NK-92 treated with Interleukin-12 subunit alpha and Interleukin-12 subunit beta, amount 100 ng/mL, for 24 hours (cell line): Measurements from ENCODE around the gene MSRB1.
"Not testable (repeated sequence)": the region's sequence is repeated elsewhere in the genome, so short reads cannot be mapped to it uniquely, and the experiment has no call there.

ENCODE experiments used
- DNase-seq: peaks from one replicate; lab custom pipeline; 2025; lab: John Stamatoyannopoulos, UW

The MSRB1 gene

GRCh38 chr16:1960665-1961630, 17.9 kb upstream of the MSRB1 start:
- no peak for DNase-seq

GRCh38 chr16:1959269-1960039, 16.5 kb upstream of the MSRB1 start, which contains the start of gene NDUFB10:
Gene NDUFB10 (plus strand): TSS chr16:1959538. CDS start chr16:1959625, 87 bp downstream.
- DNase-seq, result peak; percentile 88

- no peak for DNase-seq
Observed at GRCh38 chr16:1958715-1959268, 15.8 kb upstream of the MSRB1 start.

- not testable (repeated sequence) for DNase-seq
Observed at GRCh38 chr16:1958143-1958491, 15.1 kb upstream of the MSRB1 start.

DNA sequence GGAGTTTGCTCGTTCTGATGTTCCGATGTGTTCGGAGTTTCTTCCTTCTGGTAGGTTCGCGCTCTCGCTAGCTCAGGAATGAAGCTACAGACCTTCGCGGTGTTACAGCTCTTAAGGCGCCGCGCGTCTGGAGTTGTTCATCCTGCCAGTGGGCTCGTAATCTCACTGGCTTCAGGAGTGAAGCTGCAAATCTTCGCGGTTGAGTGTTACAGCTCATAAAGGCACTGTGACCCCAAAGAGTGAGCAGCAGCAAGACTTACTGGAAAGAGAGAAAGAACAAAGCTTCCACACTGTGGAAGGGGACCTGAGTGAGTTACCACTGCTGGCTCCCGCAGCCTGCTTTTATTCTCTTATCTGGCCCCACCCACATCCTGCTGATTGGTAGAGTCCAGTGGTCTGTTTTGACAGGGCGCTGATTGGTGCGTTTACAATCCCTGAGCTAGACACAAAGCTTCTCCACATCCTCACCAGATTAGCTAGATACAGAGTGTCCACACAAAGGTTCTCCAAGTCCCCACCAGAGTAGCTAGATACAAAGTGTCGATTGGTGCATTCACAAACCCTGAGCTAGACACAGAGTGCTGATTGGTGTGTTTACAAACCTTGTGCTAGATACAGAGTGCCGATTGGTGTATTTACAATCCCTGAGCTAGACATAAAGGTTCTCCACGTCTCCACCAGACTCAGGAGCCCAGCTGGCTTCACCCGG, 14.6 kb upstream of the MSRB1 start:
- DNase-seq, result not testable (repeated sequence)

DNA sequence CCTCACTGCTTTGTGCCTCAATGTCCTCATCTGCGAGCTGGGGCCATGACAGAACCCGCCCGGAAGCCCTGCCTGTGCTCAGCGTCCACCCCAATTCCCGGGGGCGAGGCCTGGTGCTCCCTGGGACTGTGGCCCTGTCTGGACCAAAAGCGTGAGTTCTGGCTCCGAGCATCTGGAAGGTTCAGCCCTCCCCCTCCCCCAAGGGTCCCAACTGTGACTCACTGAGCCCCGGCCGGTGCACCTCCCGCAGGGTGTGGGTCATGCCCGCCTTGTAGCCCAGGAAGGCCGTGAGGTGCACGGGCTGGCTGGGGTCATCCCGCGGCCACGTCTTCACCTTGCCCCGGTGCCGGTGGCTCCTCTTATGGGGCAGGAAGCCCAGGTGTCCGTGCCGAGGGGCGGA, 10.7 kb upstream of the MSRB1 start:
- DNase-seq, result no peak

- no peak for DNase-seq
Observed at GRCh38 chr16:1950559-1950958, 7.6 kb upstream of the MSRB1 start.

DNA sequence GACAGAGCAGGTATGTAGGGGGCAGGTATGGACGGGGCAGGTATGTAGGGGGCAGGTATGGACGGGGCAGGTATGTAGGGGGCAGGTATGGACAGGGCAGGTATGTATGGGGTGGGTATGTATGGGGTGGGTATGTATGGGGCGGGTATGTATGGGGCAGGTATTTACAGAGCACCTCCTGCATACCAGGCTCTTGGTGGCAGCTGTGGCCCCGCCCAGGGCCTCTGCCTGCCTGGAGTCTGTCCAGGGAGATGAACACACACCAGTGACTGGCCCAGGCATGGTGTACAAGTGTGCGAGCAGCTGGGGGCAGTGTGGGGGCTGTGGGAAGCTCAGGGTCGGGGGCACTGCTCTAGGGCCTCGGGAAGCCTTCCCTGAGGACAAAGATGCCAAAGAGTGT, 7.0 kb upstream of the MSRB1 start:
- no peak for DNase-seq

- DNase-seq, result no peak
Observed at GRCh38 chr16:1949507-1949906, 6.5 kb upstream of the MSRB1 start.

- DNase-seq, result no peak
Observed at GRCh38 chr16:1947369-1947670, 4.3 kb upstream of the MSRB1 start.

- no peak for DNase-seq
Observed at GRCh38 chr16:1946495-1947368, 3.7 kb upstream of the MSRB1 start.

- DNase-seq, result no peak
Observed at GRCh38 chr16:1945559-1946391, 2.8 kb upstream of the MSRB1 start.

DNA sequence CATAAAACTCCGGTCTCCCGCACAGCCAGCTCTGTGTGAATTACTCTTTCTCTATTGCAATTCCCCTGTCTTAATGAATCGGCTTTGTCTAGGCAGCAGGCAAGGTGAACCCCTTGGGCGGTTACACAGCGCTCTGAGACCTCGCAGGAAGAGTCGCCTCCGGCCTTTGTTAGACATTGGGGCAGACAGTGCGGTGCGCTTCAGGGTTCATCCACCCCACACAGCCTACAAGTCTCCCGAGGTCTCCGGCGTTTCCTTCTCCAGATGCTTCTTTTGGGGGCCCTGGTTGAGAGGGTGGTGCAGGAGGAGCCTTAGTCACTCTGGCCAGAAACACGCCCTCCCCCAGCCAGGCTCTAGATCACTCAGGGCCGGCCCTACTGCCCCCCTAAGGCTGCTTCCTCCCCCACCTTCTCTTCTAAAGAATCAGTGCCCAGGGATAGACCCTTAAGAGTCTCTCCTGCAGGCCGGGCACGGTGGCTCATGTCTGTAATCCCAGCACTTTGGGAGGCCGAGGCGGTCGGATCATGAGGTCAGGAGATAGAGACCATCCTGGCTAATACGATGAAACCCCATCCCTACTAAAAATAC, 1.7 kb upstream of the MSRB1 start:
- no peak for DNase-seq

DNA sequence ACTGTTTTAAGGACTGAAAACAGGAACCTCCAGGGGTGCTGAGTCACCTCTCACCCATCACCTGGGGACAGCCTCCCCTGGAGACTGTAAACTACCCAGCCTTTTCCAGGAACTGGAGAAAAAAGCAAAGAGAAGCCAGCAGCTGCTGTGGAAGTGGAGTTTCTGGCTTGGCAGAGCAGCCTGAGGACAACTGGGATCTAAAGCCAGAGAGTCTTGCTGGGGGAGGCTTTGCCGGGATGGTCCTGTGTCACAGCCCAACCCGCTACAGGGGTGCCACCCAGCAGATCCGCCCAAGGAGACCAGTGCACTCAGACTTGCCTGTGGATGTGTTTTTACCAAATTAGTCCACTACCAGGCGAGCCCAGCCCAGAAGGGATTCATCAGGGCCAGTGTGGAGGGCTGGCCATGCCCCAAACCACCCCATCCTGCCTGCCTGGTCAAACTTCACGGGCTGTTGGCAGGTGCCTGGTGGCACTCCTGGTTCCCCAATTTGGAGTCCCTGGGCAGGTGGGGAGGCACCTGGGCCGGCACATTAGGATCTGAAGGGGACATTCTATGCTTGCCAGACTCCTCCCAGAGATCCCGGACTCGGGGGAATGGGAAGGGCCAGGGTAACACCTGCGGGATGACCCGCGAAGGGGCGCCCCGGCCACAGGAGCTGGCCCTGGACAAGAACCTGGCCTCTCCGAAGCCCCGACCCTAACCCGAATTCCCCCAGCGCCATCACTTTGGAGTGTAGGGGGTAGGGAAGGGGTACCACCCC, 771 bp downstream of the MSRB1 start:
- no peak for DNase-seq

- no peak for DNase-seq
Observed at GRCh38 chr16:1941162-1942046, 1.6 kb downstream of the MSRB1 start.

- DNase-seq, result no peak
Observed at GRCh38 chr16:1940273-1941161, 2.5 kb downstream of the MSRB1 start.

GRCh38 chr16:1939833-1940232, 3.2 kb downstream of the MSRB1 start:
- not testable (repeated sequence) for DNase-seq
